Activated CD4-positive, alpha-beta T cell treated with anti-CD3 and anti-CD28 coated beads, Interleukin-2, Interleukin-4, amounts not matched to agents 100 ng/mL and 50 ng/mL, durations not matched to agents 16 hours and 8 hours (primary cell): ENCODE data around the gene SLX4IP.

Source experiments
- DNase-seq: peaks from one replicate; pipeline ENCODE4 v3.0.0-alpha.2; 2020; ENCODE audit warnings: low spot score

Gene SLX4IP

GRCh38 chr20:10649797-10650160 is 214.7 kb downstream of the SLX4IP start:
- no peak for DNase-seq

GRCh38 chr20:10651227-10651990 is 216.3 kb downstream of the SLX4IP start:
- no peak for DNase-seq

- no peak for DNase-seq
Measured at GRCh38 chr20:10652185-10652584, 217.1 kb downstream of the SLX4IP start.

GRCh38 chr20:10652660-10653261 is 217.7 kb downstream of the SLX4IP start:
- no peak for DNase-seq

GRCh38 chr20:10653599-10654249 is 218.6 kb downstream of the SLX4IP start:
- no peak for DNase-seq

- DNase-seq: no peak
Measured at GRCh38 chr20:10654250-10654610, 219.1 kb downstream of the SLX4IP start.

- DNase-seq: no peak
Measured at GRCh38 chr20:10654630-10655029, 219.5 kb downstream of the SLX4IP start.

- no peak for DNase-seq
Measured at GRCh38 chr20:10655720-10656669, 220.9 kb downstream of the SLX4IP start.

- no peak for DNase-seq
Measured at GRCh38 chr20:10657453-10657852, 222.3 kb downstream of the SLX4IP start.

- no peak for DNase-seq
Measured at GRCh38 chr20:10658051-10658823, 223.1 kb downstream of the SLX4IP start.

GRCh38 chr20:10658876-10659632 is 223.9 kb downstream of the SLX4IP start:
- DNase-seq: no peak

- no peak for DNase-seq
Measured at GRCh38 chr20:10659651-10660601, 224.8 kb downstream of the SLX4IP start.

GRCh38 chr20:10660661-10661060 is 225.6 kb downstream of the SLX4IP start:
- no peak for DNase-seq

GRCh38 chr20:10661261-10661660 is 226.2 kb downstream of the SLX4IP start:
- no peak for DNase-seq

- no peak for DNase-seq
Measured at GRCh38 chr20:10662151-10662550, 227.0 kb downstream of the SLX4IP start.

- no peak for DNase-seq
Measured at GRCh38 chr20:10662661-10663458, 227.8 kb downstream of the SLX4IP start.

GRCh38 chr20:10663756-10664155 is 228.7 kb downstream of the SLX4IP start:
- no peak for DNase-seq

- no peak for DNase-seq
Measured at GRCh38 chr20:10665027-10665561, 230.0 kb downstream of the SLX4IP start.
